Erythroblast (primary cell): ENCODE data around the gene UQCRC1.
A peak's percentile ranks its signal among the peaks of the same experiment; 100 is the strongest.

Experiments
- DNase-seq, 2 experiments: peaks; one replicate each; lab custom pipeline; 2025; lab: John Stamatoyannopoulos, UW
- GATA1 ChIP-seq: IDR thresholded peaks from 2 replicates; pipeline ENCODE4 v1.6.1; 2011; ENCODE audit warnings: low read depth, mild to moderate bottlenecking, control low read depth, low read length, moderate library complexity
- POLR2A ChIP-seq: IDR thresholded peaks from 2 replicates; pipeline ENCODE4 v1.6.1; 2011; ENCODE audit warnings: mild to moderate bottlenecking, low read length

UQCRC1 gene

DNA sequence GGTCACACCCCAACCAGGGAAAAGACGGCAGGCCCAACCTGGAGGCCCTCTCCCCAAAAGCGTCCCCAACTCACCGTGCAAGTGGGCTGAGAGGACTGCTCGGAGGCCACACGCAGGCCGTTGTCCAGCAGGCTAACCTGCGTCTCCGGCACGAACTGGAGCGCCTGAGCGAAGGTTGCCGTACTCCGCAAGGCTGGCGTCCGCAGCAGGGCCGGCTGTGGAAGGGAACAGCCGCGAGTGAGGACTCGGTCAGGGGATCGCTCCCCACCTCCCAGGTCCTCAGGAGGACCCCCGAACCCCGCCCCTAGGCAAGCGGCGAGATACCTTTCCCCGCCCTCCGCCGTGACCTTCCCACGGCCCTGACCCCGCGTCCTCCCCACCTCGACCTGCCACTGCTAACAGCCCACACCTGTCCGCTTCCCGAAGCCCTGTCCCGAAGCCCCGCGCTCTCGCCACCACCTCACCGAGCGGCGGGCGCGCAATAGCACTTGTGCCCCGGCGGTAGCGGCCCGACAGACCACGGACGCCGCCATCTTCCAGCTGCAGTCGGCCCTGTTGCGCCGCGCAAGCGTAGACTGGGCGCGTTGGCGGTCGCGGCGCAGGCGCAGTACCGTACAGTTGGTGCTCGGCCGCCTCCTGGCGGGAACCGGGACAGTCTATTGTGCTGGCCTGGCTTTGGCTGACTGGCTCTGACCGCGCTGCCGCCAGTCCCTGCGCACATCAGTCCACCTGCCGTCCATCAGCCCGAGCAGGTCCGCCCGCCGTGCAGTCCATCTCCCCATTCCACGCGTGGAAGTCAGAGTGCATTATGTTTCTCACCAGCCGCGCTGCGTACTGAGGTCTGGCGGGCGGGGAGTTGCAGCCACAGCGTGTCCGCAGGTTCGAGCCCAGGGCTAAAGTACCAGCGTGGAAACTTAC is at the start of gene UQCRC1:
Gene UQCRC1 (minus strand): TSS at position 559 of the 918 bp plus-strand sequence. CDS start 26 bp downstream, at position 533.
- TF ChIP-seq POLR2A, result peak; percentile 87
- no peak for TF ChIP-seq GATA1
- DNase-seq, result peak; percentile 95 to 97

DNA sequence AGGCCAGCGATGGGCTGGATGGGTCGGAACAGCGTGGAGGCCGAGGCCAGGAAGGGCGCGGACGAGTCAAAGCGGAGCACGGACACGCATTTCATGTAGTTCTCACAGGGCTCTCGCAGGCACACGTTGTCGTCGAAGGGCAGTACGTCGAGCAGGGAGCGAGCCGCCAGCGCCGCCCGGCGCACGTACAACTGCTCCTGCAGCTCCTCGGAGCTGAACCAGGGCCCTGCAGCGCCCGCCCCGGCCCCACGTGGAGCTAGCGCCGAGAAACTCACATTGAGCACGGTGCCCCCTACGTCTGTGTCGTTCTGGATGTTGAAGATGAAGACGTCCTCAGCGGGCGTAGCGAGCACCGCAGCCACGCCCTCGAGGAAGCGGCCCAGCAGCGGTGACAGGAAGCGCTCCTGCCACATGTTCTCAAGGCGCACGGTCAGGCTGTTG is 47.4 kb upstream of the UQCRC1 start:
- TF ChIP-seq POLR2A, result no peak
- no peak for TF ChIP-seq GATA1

DNA sequence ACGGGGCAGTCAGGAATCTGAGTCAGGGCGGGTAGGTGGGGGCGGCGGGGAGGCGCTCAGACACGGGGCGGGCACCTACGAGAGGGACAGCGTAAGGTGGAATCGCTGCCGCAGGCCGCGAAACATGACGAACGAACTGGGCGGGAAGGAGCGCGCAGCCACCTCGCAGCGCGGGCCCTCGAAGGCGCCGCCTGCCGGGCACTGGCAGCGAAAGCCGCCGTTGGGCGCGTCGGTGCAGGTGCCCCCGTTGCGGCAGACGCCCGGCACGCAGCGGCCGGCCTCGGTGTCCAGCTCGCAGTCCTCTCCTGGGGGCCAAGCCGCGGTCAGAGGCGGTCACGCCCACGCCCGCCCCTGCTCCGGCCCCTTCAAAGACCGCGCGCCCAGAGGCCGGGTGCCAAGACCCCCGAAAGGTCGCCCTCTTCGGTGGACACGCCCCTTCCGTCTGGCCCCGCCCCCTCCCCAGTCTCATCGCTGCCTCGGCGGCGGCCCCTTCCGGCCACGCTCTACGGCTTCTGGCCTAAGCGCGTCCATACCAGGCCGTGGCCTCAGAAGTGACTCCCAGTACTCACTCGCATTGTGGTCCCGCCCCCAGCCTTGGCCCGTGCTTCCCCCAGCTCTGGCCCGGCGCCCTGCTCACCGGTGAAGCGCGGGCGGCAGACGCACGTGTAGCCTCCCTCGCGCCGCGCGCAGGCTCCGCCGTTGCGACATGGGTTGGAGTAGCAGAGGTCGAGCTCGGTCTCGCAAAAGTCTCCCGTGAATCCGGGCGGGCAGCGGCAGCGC is 46.8 kb upstream of the UQCRC1 start:
- no peak for TF ChIP-seq GATA1
- TF ChIP-seq POLR2A, result no peak
- DNase-seq, result peak; percentile 88 to 90

More for the DNA sequence above, 47.4 kb upstream of the UQCRC1 start:
- DNase-seq, result no peak

DNA sequence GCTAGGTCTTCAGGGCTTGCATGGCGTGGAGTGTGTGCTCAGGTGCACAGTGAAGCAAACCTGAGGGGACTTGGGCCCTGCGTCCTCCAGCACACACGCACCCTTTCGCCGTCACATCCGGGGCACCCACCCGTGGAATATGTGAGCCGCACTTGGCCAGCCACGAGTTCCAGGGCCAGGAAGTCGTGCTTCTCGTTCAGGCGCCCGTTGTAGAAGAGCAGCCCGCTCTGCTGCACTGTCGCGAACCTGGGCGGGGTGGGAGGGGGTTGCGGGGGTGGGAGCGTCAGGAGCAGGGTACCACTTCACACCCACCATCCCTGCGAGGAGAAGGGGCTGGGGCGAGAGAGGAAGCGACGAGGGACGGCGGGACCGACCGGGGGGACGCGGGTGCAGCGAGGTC is 46.2 kb upstream of the UQCRC1 start:
- DNase-seq, result no peak
- no peak for TF ChIP-seq POLR2A
- TF ChIP-seq GATA1, result no peak

DNA sequence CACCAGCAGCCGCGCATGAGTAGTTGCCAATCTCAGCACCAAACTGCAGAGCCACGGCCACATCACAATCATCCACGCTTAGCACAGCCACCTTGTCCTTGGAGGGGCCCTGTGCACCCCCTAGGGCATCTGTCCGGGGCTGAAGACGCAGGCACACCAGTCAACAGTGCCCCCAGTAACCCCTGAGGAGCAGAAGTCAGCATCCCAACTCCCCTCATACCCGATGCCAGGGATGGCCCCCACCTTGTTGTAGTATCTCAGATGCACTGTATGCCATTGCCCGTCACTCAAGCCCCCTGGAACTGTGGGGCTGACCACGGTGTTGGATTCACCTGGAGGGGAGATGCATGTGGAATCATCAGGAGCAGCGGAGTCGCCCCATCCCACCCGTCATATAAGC is 45.6 kb upstream of the UQCRC1 start:
- TF ChIP-seq POLR2A, result no peak
- no peak for TF ChIP-seq GATA1
- no peak for DNase-seq

DNA sequence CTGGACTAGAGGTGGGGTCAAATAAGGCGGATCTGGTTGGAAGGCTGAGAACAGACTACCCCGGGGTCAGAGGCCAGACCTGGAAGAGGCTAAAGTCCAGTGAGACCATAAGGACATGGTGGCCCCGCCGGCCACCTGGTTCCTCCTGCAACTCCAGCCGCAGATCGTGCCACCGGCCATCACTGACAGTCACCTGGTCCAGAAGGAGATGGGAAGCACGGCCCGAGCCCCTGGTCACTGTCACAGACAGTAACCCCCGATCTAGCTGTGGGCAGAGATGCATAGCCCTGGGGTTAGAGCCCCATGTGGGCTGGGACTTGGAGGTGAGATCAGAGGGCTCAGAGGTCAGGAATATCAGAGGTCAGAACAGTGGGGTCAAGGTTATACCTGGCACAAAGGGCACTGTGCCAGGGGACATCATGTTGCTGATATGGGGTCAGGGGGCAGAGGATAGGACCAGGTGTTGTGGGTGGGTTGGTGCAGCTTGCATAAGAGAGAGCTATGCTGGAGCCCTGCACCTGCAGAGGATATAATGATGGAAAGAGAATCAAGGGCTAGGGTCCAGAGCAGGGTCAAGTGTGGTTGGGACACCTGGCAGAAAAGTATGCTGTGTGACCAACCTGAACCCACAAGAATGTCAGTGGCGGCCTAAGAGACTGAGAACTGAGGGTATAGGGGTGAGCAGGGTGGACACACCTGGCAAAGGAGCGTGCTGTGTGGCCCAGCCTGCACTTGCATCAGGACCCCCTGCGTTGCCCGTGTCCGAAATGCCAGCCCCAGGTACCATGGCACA is 43.7 kb upstream of the UQCRC1 start:
- TF ChIP-seq GATA1 (no peak), POLR2A (no peak)
- no peak for DNase-seq

DNA sequence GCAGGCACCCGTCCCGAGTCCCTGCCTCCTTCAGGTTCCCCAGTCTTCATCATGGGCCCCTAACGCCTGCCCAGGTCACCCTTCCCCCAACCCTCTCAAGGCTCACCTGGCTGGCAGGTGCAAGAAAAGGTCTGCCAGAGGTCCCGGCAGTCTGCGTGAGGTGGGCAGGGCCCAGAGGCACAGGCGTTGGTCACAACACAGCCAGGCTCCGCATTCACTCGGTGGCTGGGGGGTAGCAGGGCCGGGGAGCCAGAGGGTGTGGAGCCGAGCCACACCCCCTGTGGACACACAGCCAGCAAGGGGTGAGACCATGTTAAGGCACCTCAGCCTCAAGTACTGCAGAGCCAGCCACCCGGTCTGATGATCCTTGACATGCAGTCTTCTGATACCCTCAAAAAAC is 42.3 kb upstream of the UQCRC1 start:
- DNase-seq, result no peak
- no peak for TF ChIP-seq POLR2A
- TF ChIP-seq GATA1, result no peak

DNA sequence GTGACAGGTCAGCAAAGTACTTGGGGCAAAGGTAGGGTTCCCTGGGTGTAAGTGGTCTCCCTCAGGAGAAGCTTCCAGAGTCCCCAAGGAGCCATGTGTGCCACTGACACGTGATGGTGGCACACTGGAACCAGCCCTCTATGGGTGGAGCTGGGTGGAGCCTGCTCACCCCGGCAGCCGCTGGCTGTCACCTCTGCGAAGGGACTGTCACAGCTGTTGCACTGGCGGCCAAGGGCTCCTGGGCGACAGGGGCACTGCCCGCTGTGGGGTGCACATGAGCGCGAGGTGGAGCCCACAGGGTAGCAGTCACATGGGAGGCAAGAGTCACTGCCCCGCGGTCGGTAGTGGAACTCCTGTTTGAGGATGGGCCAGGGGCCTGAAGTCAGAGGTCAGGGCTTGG is 41.3 kb upstream of the UQCRC1 start:
- no peak for TF ChIP-seq GATA1
- TF ChIP-seq POLR2A, result no peak
- no peak for DNase-seq

DNA sequence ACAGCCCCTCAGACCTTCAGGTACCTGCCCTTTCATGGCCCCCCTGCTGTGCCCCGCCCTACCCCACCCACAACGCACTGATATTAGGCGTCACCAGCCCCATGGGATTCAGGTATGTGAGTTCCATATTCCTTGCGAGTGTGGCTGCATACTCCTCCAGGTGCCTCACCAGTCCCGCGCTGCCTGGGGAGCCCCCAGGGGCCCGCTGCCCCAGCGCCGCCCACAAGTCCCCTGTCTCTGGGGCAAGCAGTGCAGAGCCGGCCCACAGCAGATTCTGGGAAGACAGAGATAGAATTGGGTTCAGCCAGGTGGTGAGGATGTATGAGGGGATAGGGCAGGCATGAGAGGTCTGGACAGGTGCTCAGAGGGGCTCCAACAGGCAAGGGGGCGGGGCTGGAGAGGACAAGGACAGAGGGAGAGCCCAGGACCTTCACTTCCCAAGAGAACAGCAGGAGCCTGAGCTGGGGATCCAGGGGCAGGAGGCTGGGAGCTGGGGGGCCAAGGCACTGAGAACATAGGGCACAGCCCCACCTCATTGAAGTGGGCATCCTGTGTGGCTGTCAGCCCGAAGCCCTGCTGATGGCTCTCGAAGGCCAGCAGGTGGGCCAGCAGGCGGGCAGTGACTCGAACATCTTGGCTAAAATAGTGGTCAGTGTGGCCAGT is 38.9 kb upstream of the UQCRC1 start:
- DNase-seq, result no peak
- TF ChIP-seq POLR2A (no peak), GATA1 (no peak)

DNA sequence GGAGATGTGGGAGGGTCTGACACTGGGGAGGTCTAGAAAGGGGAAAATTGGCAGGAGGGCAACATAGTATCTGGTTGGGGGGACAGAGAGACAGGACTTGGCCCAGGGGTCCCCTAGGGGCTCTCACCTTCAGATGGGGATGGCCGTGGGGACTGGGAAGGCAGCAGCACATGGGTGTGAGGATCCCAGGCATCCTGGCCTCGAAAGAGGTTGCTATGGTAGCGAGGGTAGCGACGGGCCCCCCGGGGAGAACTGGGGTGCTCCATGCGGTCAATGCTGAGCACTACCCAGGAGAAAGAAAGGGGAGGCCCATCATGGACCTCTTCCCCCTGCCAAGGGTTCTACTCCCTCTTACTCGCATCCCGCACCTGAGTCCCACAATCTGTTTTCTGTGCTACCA is 38.3 kb upstream of the UQCRC1 start:
- no peak for DNase-seq
- TF ChIP-seq GATA1, result no peak
- TF ChIP-seq POLR2A, result no peak

DNA sequence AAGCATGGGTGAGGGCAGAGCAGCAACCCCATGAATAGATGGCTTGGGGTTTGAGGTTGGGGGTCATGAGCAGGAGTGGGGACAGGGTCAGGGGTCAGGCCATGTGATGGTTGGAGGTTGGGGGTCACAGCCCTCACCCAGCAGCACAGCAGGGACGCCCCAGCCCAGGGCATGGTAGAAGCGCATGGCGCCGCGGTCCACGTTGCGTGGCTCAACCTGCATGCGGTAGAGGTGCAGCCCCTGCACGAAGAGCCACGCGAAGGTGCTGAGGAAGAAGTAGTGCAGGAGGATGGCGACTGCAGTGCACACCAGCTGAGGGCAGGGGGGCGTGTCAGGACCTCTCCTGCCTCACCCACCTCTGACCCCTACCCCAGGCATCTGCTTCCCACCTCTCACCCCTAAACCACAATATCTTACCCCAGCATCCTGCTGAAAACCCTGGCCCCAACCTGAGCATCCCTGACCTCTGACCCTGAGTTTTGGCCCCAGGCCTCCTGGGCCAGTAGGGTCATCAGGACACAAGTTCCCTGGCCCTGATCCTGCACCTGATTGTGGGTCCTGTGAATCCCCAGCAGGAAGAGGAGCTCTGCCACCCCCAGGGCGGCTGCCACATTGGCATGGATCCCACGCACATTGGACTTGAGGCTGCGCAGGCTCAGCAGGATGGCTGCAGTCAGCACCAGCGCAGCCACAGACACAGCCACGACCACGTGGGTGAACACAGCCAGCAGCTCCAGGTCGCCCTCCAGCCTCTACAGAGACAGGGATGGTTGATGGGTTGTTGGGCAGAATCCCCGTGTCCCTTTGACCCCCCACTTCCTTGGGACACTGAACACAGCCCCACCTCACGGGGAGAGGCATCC is 35.7 kb upstream of the UQCRC1 start:
- DNase-seq, result no peak
- TF ChIP-seq GATA1 (no peak), POLR2A (no peak)

DNA sequence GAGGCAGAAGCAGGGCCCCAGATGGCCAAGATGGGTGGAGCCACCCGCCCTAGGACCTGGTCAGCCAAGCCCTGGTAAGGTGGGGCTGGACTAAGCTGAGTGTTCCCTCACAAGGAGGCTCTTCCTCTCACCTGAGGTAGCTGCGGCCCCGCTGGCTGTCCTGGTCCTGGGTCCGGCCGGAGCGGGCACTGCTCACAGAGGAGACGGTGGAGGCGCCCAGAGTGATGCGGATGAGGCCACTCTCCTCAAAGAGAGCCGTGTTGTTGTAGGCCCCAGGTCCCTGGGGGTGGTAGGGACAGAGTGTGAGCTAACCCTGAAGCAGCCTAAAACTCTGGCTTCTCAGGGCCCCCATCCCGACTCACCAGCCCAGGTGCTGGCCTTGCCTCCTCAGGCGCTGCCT is 33.2 kb upstream of the UQCRC1 start:
- TF ChIP-seq GATA1, result no peak
- no peak for TF ChIP-seq POLR2A
- no peak for DNase-seq
